K562 (cell line): ENCODE measurements around the gene MAST4. TPM values are rescaled to one million over a fixed set of nuclear protein-coding genes. Genes with fewer than 3 reads are reported as not detected.

Source experiments
- ATAC-seq: fragments of 200-7000 bp; cut with Tn5 transposase; 3 replicates; pipeline ENCODE4 v1.9.1; 2020; ENCODE audit warnings: moderate library complexity
- BruUV-seq: library from RNA; stranded (reverse); fragments of 400-500 nt; replicated peaks from 2 replicates; lab custom pipeline; 2021; lab: Mats Ljungman, UMichigan
- CTCF ChIA-PET: fragments of 300-600 bp; formaldehyde crosslinking; extraction: SDS; loops from one replicate; lab custom pipeline; 2021; ENCODE audit warnings: low intra/inter-chr PET ratio; lab: Yijun Ruan, JAX
- POLR2A ChIA-PET: fragments of 300-600, 350-650 bp; sonication (Branson Sonifier 250); formaldehyde crosslinking; extraction: SDS; loops from one replicate; lab custom pipeline; 2021; ENCODE audit warnings: antibody characterized with exemption, inconsistent platforms; lab: Yijun Ruan, JAX
- DNase-seq, 4 experiments: peaks; one replicate each; pipeline versions ENCODE4 v3.0.0 to v3.0.0-alpha.2; 2011 to 2018; ENCODE audit warnings: low spot score in 3 of 4, mixed read lengths in 3 of 4; ENCODE audit errors: extremely low read depth in 1 of 4
- FAIRE-seq: peaks from 2 replicates; lab custom pipeline; 2011; peaks lifted over from hg19 to GRCh38; lab: Jason Lieb, UNC
- H2AFZ ChIP-seq: 2 replicates; pipeline ENCODE4 v1.6.0; 2011; ENCODE audit warnings: low read depth, low read length, control low read depth, inconsistent platforms
- H3K27ac ChIP-seq: fragments of 200-600 bp; 3 replicates; pipeline ENCODE4 v1.8.0; 2011; ENCODE audit warnings: low read depth, mild to moderate bottlenecking, control low read depth, inconsistent platforms, low read length, moderate library complexity, mixed read lengths; ENCODE audit errors: extremely low read depth
- H3K27me3 ChIP-seq, 2 experiments: fragments of 300-600 bp in 1 of 2; 2 replicates in 1 of 2; 3 replicates in 1 of 2; pipeline versions ENCODE4 v1.6.0 to v1.8.0; 2011; ENCODE audit warnings: inconsistent platforms in 2 of 2, low read length in 2 of 2, mild to moderate bottlenecking in 1 of 2, mixed read lengths in 1 of 2, moderate library complexity in 1 of 2; ENCODE audit not compliant: control insufficient read depth in 2 of 2, insufficient read depth in 2 of 2
- H3K36me3 ChIP-seq: fragments of 300-600 bp; 3 replicates; pipeline ENCODE4 v1.8.0; 2011; ENCODE audit warnings: mild to moderate bottlenecking, low read length, inconsistent platforms; ENCODE audit not compliant: control insufficient read depth, insufficient read depth
- H3K4me1 ChIP-seq, 2 experiments: fragments of 200-600 bp in 1 of 2; replicated peaks in 1 of 2; 2 replicates in 1 of 2; 3 replicates in 1 of 2; pipeline versions ENCODE4 v1.5.1 to v1.8.0; 2011; ENCODE audit warnings: inconsistent platforms in 2 of 2, low read length in 2 of 2, mild to moderate bottlenecking in 1 of 2, mixed read lengths in 1 of 2, moderate library complexity in 1 of 2; ENCODE audit not compliant: control insufficient read depth in 2 of 2, insufficient read depth in 2 of 2
- H3K4me2 ChIP-seq: 2 replicates; pipeline ENCODE4 v1.6.1; 2011; ENCODE audit warnings: low read length, control low read depth, inconsistent platforms, mixed read lengths; ENCODE audit not compliant: insufficient read depth
- H3K4me3 ChIP-seq: fragments of 200-600 bp; sonication (generic), shearing (Covaris generic); 2 replicates; pipeline ENCODE4 v1.5.1; 2016; ENCODE audit warnings: control low read depth, inconsistent platforms
- H3K79me2 ChIP-seq: fragments of 200-600 bp; 3 replicates; pipeline ENCODE4 v1.8.0; 2011; ENCODE audit warnings: low read length, inconsistent platforms; ENCODE audit not compliant: control insufficient read depth, insufficient read depth
- H3K9ac ChIP-seq, 2 experiments: 2 replicates each; pipeline versions ENCODE4 v1.6.0 to v1.6.1; 2011; ENCODE audit warnings: low read depth in 2 of 2, low read length in 2 of 2, control low read depth in 1 of 2, inconsistent platforms in 1 of 2, mild to moderate bottlenecking in 1 of 2, mixed read lengths in 1 of 2; ENCODE audit not compliant: insufficient read depth in 1 of 2
- H3K9me1 ChIP-seq: one replicate; pipeline ENCODE4 v1.6.0; 2011; ENCODE audit warnings: inconsistent platforms, mild to moderate bottlenecking, low read length, moderate library complexity; ENCODE audit not compliant: control insufficient read depth, insufficient read depth
- H3K9me3 ChIP-seq: replicated peaks from 2 replicates; pipeline ENCODE4 v1.5.1; 2011; ENCODE audit warnings: low read depth, low read length, inconsistent platforms; ENCODE audit not compliant: control insufficient read depth, insufficient read depth
- H4K20me1 ChIP-seq: replicated peaks from 2 replicates; pipeline ENCODE4 v1.6.1; 2011; ENCODE audit warnings: low read length, inconsistent platforms, mixed read lengths; ENCODE audit not compliant: control insufficient read depth, insufficient read depth
- BCL6 ChIP-seq: fragments of 250-450 bp; sonication (Bioruptor Pico); IDR thresholded peaks from 2 replicates; pipeline ENCODE4 v1.4.0; 2020
- BMI1 ChIP-seq: fragments of 150-350 bp; IDR thresholded peaks from 2 replicates; pipeline ENCODE4 v1.6.1; 2014; ENCODE audit warnings: low read length
- CBX2 ChIP-seq: fragments of 200-600 bp; sonication (generic); IDR thresholded peaks from one replicate; pipeline ENCODE4 v1.6.1; 2012; ENCODE audit warnings: mild to moderate bottlenecking, low read length, inconsistent platforms; ENCODE audit not compliant: insufficient read depth, poor library complexity, severe bottlenecking
- EGR1 ChIP-seq: fragments of 450-650 bp; conservative IDR thresholded peaks from 2 replicates; pipeline ENCODE4 v1.6.1; 2017; ENCODE audit warnings: mild to moderate bottlenecking
- FOXM1 ChIP-seq, 2 experiments: fragments of 450-650 bp in 1 of 2; sonication (generic) in 1 of 2; formaldehyde crosslinking in 1 of 2; IDR thresholded peaks; 2 replicates each; pipeline versions ENCODE4 v1.6.1 to v1.9.0; 2017 to 2022; ENCODE audit warnings: low read depth in 2 of 2, mild to moderate bottlenecking in 2 of 2, missing genetic modification reagents in 1 of 2, moderate library complexity in 1 of 2
- GATAD2A ChIP-seq: fragments of 450-650 bp; IDR thresholded peaks from 2 replicates; pipeline ENCODE4 v1.6.1; 2017
- IFI16 ChIP-seq: fragments of 250-450 bp; sonication (Bioruptor Pico); IDR thresholded peaks from 2 replicates; pipeline ENCODE4 v2.1.2; 2022; ENCODE audit warnings: mild to moderate bottlenecking, inconsistent platforms
- MEF2D ChIP-seq: conservative IDR thresholded peaks from 2 replicates; pipeline ENCODE4 v1.6.1; 2016; ENCODE audit warnings: low read depth, missing genetic modification characterization, missing compliant biosample characterization
- NFRKB ChIP-seq: fragments of 450-650 bp; IDR thresholded peaks from 2 replicates; pipeline ENCODE4 v1.6.1; 2016; ENCODE audit warnings: low read depth
- NRF1 ChIP-seq, 2 experiments: fragments of 450-650 bp; IDR thresholded peaks in 1 of 2; conservative IDR thresholded peaks in 1 of 2; 2 replicates each; pipeline ENCODE4 v1.6.1; 2014; ENCODE audit warnings: mild to moderate bottlenecking in 2 of 2
- SRF ChIP-seq, 2 experiments: fragments of 250-450, 450-650 bp in 1 of 2; sonication (Bioruptor Pico) in 1 of 2; sonication (generic) in 1 of 2; formaldehyde crosslinking; IDR thresholded peaks; 2 replicates each; pipeline versions ENCODE4 v1.5.0 to v1.5.1; 2020 to 2022; ENCODE audit warnings: mild to moderate bottlenecking in 1 of 2, missing genetic modification reagents in 1 of 2
- TBL1XR1 ChIP-seq, 2 experiments: IDR thresholded peaks; 2 replicates each; pipeline ENCODE4 v1.6.1; 2012; ENCODE audit warnings: improper control_type of control experiment in 2 of 2, low read length in 2 of 2, mild to moderate bottlenecking in 1 of 2
- TEAD1 ChIP-seq, 2 experiments: fragments of 450-650 bp in 1 of 2; sonication (generic) in 1 of 2; formaldehyde crosslinking; IDR thresholded peaks; 2 replicates each; pipeline versions ENCODE4 v1.4.0 to v1.8.0; 2020 to 2022; ENCODE audit warnings: mild to moderate bottlenecking in 2 of 2, missing genetic modification reagents in 1 of 2
- TSC22D4 ChIP-seq: fragments of 450-650 bp; IDR thresholded peaks from 2 replicates; pipeline ENCODE4 v1.6.1; 2016; ENCODE audit warnings: missing genetic modification characterization, missing biosample characterization, control low read depth
- ZBTB34 ChIP-seq: fragments of 250-450 bp; sonication (Bioruptor Pico); IDR thresholded peaks from 2 replicates; pipeline ENCODE4 v1.8.0; 2021; ENCODE audit warnings: mild to moderate bottlenecking, moderate library complexity
- ZBTB9 ChIP-seq: fragments of 450-650 bp; formaldehyde crosslinking; IDR thresholded peaks from 2 replicates; pipeline ENCODE4 v1.4.0; 2020; ENCODE audit warnings: mild to moderate bottlenecking, moderate library complexity
- ZNF23 ChIP-seq: fragments of 250-450 bp; sonication (Bioruptor Pico); IDR thresholded peaks from 2 replicates; pipeline ENCODE4 v1.4.0; 2020; ENCODE audit warnings: mild to moderate bottlenecking
- ZNF512 ChIP-seq: IDR thresholded peaks from 2 replicates; pipeline ENCODE4 v1.6.1; 2016; ENCODE audit warnings: missing genetic modification characterization, missing compliant biosample characterization
- WGBS: fragments of 100-300 bp; shearing (Covaris generic); methylation state at CpG from one replicate; pipeline ENCODE4 v1.1.6; 2016; ENCODE audit warnings: low coverage, mixed read lengths; ENCODE audit not compliant: insufficient coverage; ENCODE audit errors: missing lambda C conversion rate; 5-methylcytosine and 5-hydroxymethylcytosine counted together
- in situ Hi-C: fragments of 300-500 bp; cut with MboI; formaldehyde crosslinking; loops from 4 replicates; pipeline ENCODE4 v1.15.0; 2018; ENCODE audit warnings: inconsistent platforms, mixed read lengths
- intact Hi-C: fragments of 100-400 bp; cut with micrococcal nuclease; formaldehyde crosslinking; loops from 2 replicates; pipeline ENCODE4 v1.14.2; 2022
- polyA plus RNA-seq, 8 experiments: library from polyadenylated mRNA; depleted of rRNA in 4 of 8; stranded (reverse) in 5 of 8; unstranded in 3 of 8; fragments of >200 nt; fragmentation: Nextera tagmentation in 2 of 8; fragmentation: Illumina TruSeq in 1 of 8; extraction: Ambion mirVana in 2 of 8; extraction: Trizol in 1 of 8; gene quantifications; 2 replicates each; pipeline versions ENCODE4 v1.2.1 to v1.2.3, GENCODE V29; 2011 to 2014; ENCODE audit warnings: inconsistent platforms in 1 of 8, missing spikeins in 1 of 8
- total RNA-seq, 7 experiments: library from RNA; depleted of rRNA in 6 of 7; stranded (reverse); fragments of >200 nt in 6 of 7; fragmentation: Illumina TruSeq in 2 of 7; extraction: Trizol in 2 of 7; gene quantifications; 2 replicates each; pipeline versions ENCODE4 v1.2.1 to v1.2.3, GENCODE V29; 2011 to 2021; ENCODE audit warnings: low replicate concordance in 1 of 7

The MAST4 gene
- total and polyA plus RNA-seq, 9 of the 15 experiments (the other 6 are each of a cell fraction or from before 2014, with no cell fraction given): 0.88 to 10.1 (median 5.2) TPM

GRCh38 chr5:66565878-66566277, 30.3 kb upstream of the MAST4 start (continued):
- TF ChIP-seq EGR1: no peak
- TF ChIP-seq IFI16: no peak
- no peak for TF ChIP-seq MEF2D (tag)
- TF ChIP-seq SRF (CRISPR knock-in tag; IDR thresholded peaks at IDR 0.05): no peak

- Histone ChIP-seq H3K4me3 (no peak overlapping the region), H3K27ac (no peak overlapping the region), H3K9me1 (no peaks in the 10 kb centered on the region), H3K4me1 (no peaks in the 10 kb centered on the region), H3K36me3 (no peaks in the 10 kb centered on the region), H3K27me3 (no peaks in the 10 kb centered on the region), H3K9me3 (no peaks in the 10 kb centered on the region), H3K4me2 (no peak overlapping the region), H2AFZ (no peak overlapping the region), H3K9ac (no peak overlapping the region), H4K20me1 (no peaks in the 10 kb centered on the region), H3K79me2 (no peaks in the 10 kb centered on the region)
- FAIRE-seq (no peak), ATAC-seq (no peak), DNase-seq (no peak)
- intact Hi-C loops (no loop called here), in situ Hi-C loops (no loop called here)
- ChIA-PET CTCF (no interaction called here), POLR2A (no interaction called here)
- WGBS: 0% methylated on average over 3 of the region's 3 CpGs
- no peak for TF ChIP-seq ZBTB34 (CRISPR knock-in tag)
- TF ChIP-seq TEAD1 (CRISPR knock-in tag; IDR thresholded peaks at IDR 0.05): no peak
- no peak for TF ChIP-seq TSC22D4
- TF ChIP-seq NRF1 (conservative IDR thresholded peaks at IDR 0.05 in 1 of 2, IDR thresholded peaks at IDR 0.05 in 1 of 2): no peak
- TF ChIP-seq ZNF23: no peak
- no peak for TF ChIP-seq GATAD2A
- no peak for TF ChIP-seq ZBTB9 (CRISPR knock-in tag)
- no peak for TF ChIP-seq CBX2
- no peak for TF ChIP-seq TBL1XR1 (IDR thresholded peaks at IDR 0.05; ENCODE audit: low read length in 2 of 2)
- no peak for TF ChIP-seq BMI1
- no peak for TF ChIP-seq ZNF512 (tag)
- no peak for TF ChIP-seq FOXM1 (IDR thresholded peaks at IDR 0.05; ENCODE audit: low read depth)
- TF ChIP-seq FOXM1 (CRISPR knock-in tag; IDR thresholded peaks at IDR 0.05; ENCODE audit: low read depth): no peak
- no peak for TF ChIP-seq NFRKB
- no peak for TF ChIP-seq BCL6
- BruUV-seq: no TSS peak
Measured at GRCh38 chr5:66567474-66567873, 28.7 kb upstream of the MAST4 start.
